ENCODE measurements around the gene C19orf12.
A peak's percentile ranks its signal among the peaks of the same experiment; 100 is the strongest.
"Not testable (repeated sequence)": the region's sequence is repeated elsewhere in the genome, so short reads cannot be mapped to it uniquely, and the experiment has no call there.

Gene C19orf12

GRCh38 chr19:29677001-29677817 lies 37.9 kb downstream of the C19orf12 start:
- DNase-seq (ENCODE audit: low read depth in 2 of 2), result no peak

DNA sequence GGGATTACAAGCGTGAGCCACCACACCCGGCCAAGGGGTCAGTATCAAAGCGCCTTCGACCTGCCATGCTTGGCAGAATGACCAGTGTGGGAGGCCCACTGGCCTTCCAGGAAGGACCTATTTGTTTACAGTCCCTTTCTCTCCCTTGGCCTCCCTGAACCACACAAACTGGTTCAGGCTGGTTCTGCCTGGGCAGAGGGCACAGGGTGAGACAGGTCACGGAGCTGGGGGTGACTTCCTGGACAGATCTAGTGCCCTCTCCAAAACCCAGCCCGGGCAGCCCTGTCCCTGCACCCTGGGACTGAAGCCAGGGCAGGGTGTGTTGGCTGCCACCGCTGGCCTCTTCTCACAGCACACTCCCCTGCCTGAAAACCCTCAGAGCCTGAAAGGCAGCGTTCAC lies 38.5 kb downstream of the C19orf12 start:
- no peak for DNase-seq (ENCODE audit: low read depth in 2 of 2)

- DNase-seq (ENCODE audit: low read depth in 2 of 2), result no peak
Measured at GRCh38 chr19:29675650-29676186, 39.3 kb downstream of the C19orf12 start.

- DNase-seq (ENCODE audit: low read depth in 2 of 2), result no peak
Measured at GRCh38 chr19:29675120-29675649, 39.9 kb downstream of the C19orf12 start.

DNA sequence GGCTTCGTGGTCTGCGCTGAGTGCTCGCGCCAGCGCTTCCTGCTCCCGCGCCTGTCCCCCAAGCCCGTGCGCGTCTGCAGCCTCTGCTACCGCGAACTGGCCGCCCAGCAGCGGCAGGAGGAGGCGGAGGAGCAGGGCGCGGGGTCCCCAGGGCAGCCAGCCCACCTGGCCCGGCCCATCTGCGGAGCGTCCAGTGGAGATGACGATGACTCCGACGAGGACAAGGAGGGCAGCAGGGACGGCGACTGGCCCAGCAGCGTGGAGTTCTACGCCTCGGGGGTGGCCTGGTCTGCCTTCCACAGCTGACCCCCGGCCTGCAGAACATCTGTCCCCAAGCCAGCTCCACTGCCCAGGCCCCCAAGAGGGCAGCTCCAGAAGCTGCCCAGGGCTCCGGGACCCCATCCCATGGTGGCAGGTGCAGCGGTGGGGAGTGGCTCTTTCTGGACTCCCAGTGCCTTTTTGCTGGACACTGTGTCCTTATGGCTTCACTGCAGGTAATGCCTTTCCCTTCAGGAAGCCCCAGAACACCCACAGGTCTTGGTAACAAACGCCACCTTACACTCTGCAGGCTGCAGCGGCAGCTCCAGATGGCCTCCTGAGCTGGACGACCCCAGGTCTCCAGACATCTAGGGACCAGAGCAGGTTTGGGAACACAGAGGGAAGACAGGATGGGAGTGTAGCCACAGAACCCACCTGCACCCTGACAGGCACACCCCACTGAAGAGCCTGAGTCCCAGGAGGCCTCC lies 40.5 kb downstream of the C19orf12 start:
- no peak for DNase-seq (ENCODE audit: low read depth in 2 of 2)

GRCh38 chr19:29673451-29674371 lies 41.4 kb downstream of the C19orf12 start:
- no peak for DNase-seq (ENCODE audit: low read depth in 2 of 2)

- DNase-seq (ENCODE audit: low read depth in 2 of 2), result peak; percentile 79 to 88
Measured at GRCh38 chr19:29672933-29673336, 42.1 kb downstream of the C19orf12 start.

- DNase-seq (ENCODE audit: low read depth in 2 of 2), result no peak
Measured at GRCh38 chr19:29672319-29672932, 42.6 kb downstream of the C19orf12 start.

GRCh38 chr19:29671393-29672160 lies 43.5 kb downstream of the C19orf12 start:
- peak; percentile 77 to 87 for DNase-seq (ENCODE audit: low read depth in 2 of 2)

- not testable (repeated sequence) for DNase-seq (ENCODE audit: low read depth in 2 of 2)
Measured at GRCh38 chr19:29671026-29671392, 44.1 kb downstream of the C19orf12 start.

DNA sequence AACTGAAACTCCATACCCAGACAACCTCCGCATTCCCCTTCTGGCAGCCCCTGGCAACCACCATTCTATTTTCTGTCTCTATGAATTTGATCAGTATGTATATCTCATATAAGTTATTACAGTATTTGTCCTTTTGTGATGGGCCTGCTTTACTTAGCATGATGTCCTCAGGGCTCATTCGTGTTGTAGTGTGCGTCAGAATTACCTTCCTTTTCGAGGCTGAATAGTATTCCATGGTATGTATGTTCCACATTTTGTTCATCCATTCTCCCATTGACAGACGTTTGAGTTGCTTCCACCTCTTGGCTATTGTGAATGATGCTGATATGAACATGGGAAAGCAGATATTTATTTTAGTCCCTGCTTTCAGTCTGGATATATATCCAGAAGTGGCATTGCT lies 44.8 kb downstream of the C19orf12 start:
- no peak for DNase-seq (ENCODE audit: low read depth in 2 of 2)

- no peak for DNase-seq (ENCODE audit: low read depth in 2 of 2)
Measured at GRCh38 chr19:29668746-29669609, 46.1 kb downstream of the C19orf12 start.

DNA sequence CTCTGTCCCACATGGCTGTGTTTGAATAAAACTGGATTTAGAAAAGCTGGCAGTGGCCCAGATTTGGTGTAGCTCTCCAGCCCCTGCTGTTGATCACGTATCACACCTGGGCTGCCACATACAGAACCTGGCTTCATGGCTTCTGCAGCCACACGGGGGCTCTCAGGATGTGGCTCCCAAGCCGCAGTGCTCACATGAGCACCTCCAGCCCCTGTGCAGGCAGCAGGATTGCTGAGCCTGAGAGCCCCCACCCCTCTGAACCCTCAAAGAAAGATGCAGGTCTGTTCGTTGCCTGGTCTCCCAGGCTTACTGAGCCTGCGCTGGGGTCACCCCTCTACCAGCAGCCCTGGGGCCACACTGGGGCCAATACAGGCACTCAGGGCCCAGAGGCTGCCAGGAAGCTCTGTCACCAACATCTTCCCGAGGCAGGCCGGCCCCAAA lies 47.1 kb downstream of the C19orf12 start:
- no peak for DNase-seq (ENCODE audit: low read depth in 2 of 2)

DNA sequence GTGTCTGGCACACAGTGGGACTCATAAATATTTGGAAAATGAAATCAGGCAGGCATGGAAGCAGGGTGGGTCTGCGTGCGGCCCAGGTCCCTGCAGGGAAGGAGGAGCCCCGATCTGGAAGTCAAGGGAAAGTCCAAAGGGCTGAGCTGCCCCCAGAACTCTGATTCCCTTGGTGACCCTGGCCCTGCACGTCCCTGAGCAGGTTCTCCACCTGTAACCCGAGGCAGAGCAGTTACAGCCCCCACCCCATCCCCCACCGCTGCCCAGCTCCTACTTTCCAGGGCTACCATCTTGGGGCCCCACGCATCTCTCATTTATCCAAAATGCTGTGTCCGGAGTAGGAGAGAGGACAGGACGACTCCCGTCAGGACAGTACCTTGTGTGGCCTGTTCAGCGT lies 47.7 kb downstream of the C19orf12 start:
- no peak for DNase-seq (ENCODE audit: low read depth in 2 of 2)

- DNase-seq (ENCODE audit: low read depth in 2 of 2), result no peak
Measured at GRCh38 chr19:29666578-29667386, 48.3 kb downstream of the C19orf12 start.

- no peak for DNase-seq (ENCODE audit: low read depth in 2 of 2)
Measured at GRCh38 chr19:29665826-29666577, 49.1 kb downstream of the C19orf12 start.

DNA sequence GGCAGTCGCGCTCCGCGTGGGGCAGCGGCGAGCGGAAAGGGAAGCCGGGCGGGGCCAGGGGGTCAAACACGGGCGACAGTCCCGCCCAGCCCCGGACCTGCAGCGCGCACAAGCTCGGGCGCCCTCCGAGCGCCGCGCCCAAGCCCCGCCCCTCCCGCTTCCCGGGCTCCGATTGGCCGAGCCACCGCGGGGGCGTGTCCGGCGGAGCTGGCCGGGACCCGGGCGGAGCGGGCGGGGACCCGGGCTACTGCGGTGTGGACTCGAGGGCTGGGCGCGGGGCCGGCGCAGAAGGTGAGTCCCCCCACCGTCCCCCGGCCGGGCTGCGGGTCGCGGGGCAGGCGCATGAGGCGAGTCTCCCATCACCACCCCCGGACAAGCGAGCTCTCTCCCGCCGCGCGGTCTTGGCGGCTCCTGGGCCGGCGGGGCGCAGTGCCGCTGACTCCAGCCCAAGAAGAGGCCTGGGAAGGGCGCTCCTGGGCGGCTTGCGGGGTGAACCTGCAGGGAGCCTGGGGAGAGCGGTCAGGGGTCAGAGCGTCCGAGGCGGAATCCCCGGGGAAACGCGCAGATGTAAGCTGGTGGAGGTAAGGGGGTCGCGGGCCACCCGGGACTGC lies 49.7 kb downstream of the C19orf12 start, which contains the start of gene PLEKHF1:
Gene PLEKHF1, plus strand, starts transcription at position 247 of the 611 bp plus-strand sequence. CDS start 8,379 bp downstream, outside the sequence.
- DNase-seq (ENCODE audit: low read depth in 2 of 2), result peak; percentile 59 to 66

Measured in stimulated activated CD8-positive, alpha-beta memory T cell treated with anti-CD3 and anti-CD28 coated beads, Interleukin-15, amount 100 ng/mL, for 4 hours (primary cell).